HepG2 (cell line): ENCODE data around the gene CACNA1I. TPM values are rescaled to one million over a fixed set of nuclear protein-coding genes. Genes with fewer than 3 reads are reported as not detected.
A peak's percentile ranks its signal among the peaks of the same experiment; 100 is the strongest.

ENCODE experiments used
- ATM ChIP-seq: fragments of 450-650 bp; IDR thresholded peaks from 2 replicates; pipeline ENCODE4 v1.7.1; 2017; ENCODE audit warnings: mild to moderate bottlenecking, borderline replicate concordance
- HCFC1 ChIP-seq: fragments of 150-350 bp; IDR thresholded peaks from 2 replicates; pipeline ENCODE4 v1.6.1; 2014; ENCODE audit warnings: low read depth, low read length
- MNT ChIP-seq: fragments of 450-650 bp; IDR thresholded peaks from 2 replicates; pipeline ENCODE4 v1.6.1; 2016
- SNAPC2 ChIP-seq: sonication (generic); formaldehyde crosslinking; IDR thresholded peaks from 2 replicates; pipeline ENCODE4 v1.8.1; 2022; ENCODE audit warnings: mild to moderate bottlenecking, missing genetic modification reagents
- TBL1XR1 ChIP-seq: fragments of 150-350 bp; IDR thresholded peaks from 2 replicates; pipeline ENCODE4 v1.6.1; 2014; ENCODE audit warnings: borderline replicate concordance, low read length; ENCODE audit not compliant: partially characterized antibody
- ZNF205 ChIP-seq: IDR thresholded peaks from 2 replicates; pipeline ENCODE4 v1.6.1; 2018; ENCODE audit warnings: missing biosample characterization, missing genetic modification reagents
- ZNF530 ChIP-seq: sonication (generic); formaldehyde crosslinking; IDR thresholded peaks from 2 replicates; pipeline ENCODE4 v1.5.0; 2020; ENCODE audit warnings: low read depth, mild to moderate bottlenecking, missing genetic modification reagents
- ZNF747 ChIP-seq: sonication (generic); formaldehyde crosslinking; IDR thresholded peaks from 2 replicates; pipeline ENCODE4 v1.8.1; 2023; ENCODE audit warnings: missing genetic modification reagents, mild to moderate bottlenecking, borderline replicate concordance
- polyA plus RNA-seq, 8 experiments: library from polyadenylated mRNA; depleted of rRNA in 3 of 8; stranded (reverse) in 7 of 8; unstranded in 1 of 8; fragments of >200 nt; fragmentation: Illumina TruSeq in 4 of 8; extraction: Trizol in 4 of 8; gene quantifications; 2 replicates each; pipeline versions ENCODE4 v1.2.1 to v1.2.3, GENCODE V29; 2011 to 2016; ENCODE audit warnings: low read depth in 4 of 8, missing spikeins in 1 of 8, mixed read lengths in 1 of 8; ENCODE audit not compliant: insufficient read depth in 1 of 8
- total RNA-seq, 5 experiments: library from RNA; depleted of rRNA; stranded (reverse); fragments of >200 nt; fragmentation: Illumina TruSeq; extraction: Trizol; gene quantifications; 2 replicates each; pipeline ENCODE4 v1.2.3, GENCODE V29; 2016; ENCODE audit warnings: low read depth in 1 of 5
- TF ChIP-seq, protein P1 (sequence below), 2 experiments: fragments of 450-650 bp in 1 of 2; sonication (generic) in 1 of 2; formaldehyde crosslinking in 1 of 2; IDR thresholded peaks; 2 replicates each; pipeline versions ENCODE4 v1.6.1 to v1.8.0; 2016 to 2022; ENCODE audit warnings: antibody characterized with exemption in 1 of 2, mild to moderate bottlenecking in 1 of 2, missing genetic modification reagents in 1 of 2
- TF ChIP-seq, protein P2 (sequence below): IDR thresholded peaks from 2 replicates; pipeline ENCODE4 v1.6.1; 2018; ENCODE audit warnings: missing genetic modification reagents, mild to moderate bottlenecking, missing compliant biosample characterization

The CACNA1I gene
- total and polyA plus RNA-seq, 2 of the 13 experiments (the other 11 are each of a cell fraction or from before 2014, with no cell fraction given), result not detected

GRCh38 chr22:39563571-39564428 is 6.8 kb upstream of the CACNA1I start (continued):
- TF ChIP-seq, protein P1, sequence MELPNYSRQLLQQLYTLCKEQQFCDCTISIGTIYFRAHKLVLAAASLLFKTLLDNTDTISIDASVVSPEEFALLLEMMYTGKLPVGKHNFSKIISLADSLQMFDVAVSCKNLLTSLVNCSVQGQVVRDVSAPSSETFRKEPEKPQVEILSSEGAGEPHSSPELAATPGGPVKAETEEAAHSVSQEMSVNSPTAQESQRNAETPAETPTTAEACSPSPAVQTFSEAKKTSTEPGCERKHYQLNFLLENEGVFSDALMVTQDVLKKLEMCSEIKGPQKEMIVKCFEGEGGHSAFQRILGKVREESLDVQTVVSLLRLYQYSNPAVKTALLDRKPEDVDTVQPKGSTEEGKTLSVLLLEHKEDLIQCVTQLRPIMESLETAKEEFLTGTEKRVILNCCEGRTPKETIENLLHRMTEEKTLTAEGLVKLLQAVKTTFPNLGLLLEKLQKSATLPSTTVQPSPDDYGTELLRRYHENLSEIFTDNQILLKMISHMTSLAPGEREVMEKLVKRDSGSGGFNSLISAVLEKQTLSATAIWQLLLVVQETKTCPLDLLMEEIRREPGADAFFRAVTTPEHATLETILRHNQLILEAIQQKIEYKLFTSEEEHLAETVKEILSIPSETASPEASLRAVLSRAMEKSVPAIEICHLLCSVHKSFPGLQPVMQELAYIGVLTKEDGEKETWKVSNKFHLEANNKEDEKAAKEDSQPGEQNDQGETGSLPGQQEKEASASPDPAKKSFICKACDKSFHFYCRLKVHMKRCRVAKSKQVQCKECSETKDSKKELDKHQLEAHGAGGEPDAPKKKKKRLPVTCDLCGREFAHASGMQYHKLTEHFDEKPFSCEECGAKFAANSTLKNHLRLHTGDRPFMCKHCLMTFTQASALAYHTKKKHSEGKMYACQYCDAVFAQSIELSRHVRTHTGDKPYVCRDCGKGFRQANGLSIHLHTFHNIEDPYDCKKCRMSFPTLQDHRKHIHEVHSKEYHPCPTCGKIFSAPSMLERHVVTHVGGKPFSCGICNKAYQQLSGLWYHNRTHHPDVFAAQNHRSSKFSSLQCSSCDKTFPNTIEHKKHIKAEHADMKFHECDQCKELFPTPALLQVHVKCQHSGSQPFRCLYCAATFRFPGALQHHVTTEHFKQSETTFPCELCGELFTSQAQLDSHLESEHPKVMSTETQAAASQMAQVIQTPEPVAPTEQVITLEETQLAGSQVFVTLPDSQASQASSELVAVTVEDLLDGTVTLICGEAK (IDR thresholded peaks at IDR 0.05), result 0 out of 2 replicates have a peak, but pooled peaks have one; percentile 9
- TF ChIP-seq, protein P1 (CRISPR knock-in tag; IDR thresholded peaks at IDR 0.05), result no peak
- TF ChIP-seq SNAPC2 (CRISPR knock-in tag) (no peak), ZNF205 (CRISPR knock-in tag) (no peak), TBL1XR1 (no peak), MNT (peak; percentile 98), ATM (0 out of 2 replicates have a peak, but pooled peaks have one; percentile 20), ZNF530 (CRISPR knock-in tag) (no peak), HCFC1 (no peak), ZNF747 (CRISPR knock-in tag) (no peak)
- TF ChIP-seq, protein P2, sequence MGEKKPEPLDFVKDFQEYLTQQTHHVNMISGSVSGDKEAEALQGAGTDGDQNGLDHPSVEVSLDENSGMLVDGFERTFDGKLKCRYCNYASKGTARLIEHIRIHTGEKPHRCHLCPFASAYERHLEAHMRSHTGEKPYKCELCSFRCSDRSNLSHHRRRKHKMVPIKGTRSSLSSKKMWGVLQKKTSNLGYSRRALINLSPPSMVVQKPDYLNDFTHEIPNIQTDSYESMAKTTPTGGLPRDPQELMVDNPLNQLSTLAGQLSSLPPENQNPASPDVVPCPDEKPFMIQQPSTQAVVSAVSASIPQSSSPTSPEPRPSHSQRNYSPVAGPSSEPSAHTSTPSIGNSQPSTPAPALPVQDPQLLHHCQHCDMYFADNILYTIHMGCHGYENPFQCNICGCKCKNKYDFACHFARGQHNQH (CRISPR knock-in tag), result no peak
